Suprapubic skin (tissue), 4 donors: ENCODE measurements around the gene LCE1B. TPM values are rescaled to one million over a fixed set of nuclear protein-coding genes. Genes with fewer than 3 reads are reported as not detected.

Source experiments
- DNase-seq, 2 donors: peaks; one replicate each; pipeline ENCODE4 v3.0.0-alpha.2; 2019; ENCODE audit warnings: low spot score in 2 of 2
- H3K27ac ChIP-seq: fragments of 200-600 bp; sonication (generic); one replicate; pipeline ENCODE4 v1.5.1; 2019
- H3K27me3 ChIP-seq: fragments of 200-600 bp; sonication (generic); one replicate; pipeline ENCODE4 v1.5.1; 2019
- H3K36me3 ChIP-seq: fragments of 200-600 bp; sonication (generic); one replicate; pipeline ENCODE4 v1.5.1; 2019
- H3K4me1 ChIP-seq: fragments of 200-600 bp; sonication (generic); one replicate; pipeline ENCODE4 v1.5.1; 2019
- H3K4me3 ChIP-seq: fragments of 200-600 bp; sonication (generic); one replicate; pipeline ENCODE4 v1.5.1; 2019; ENCODE audit warnings: mild to moderate bottlenecking
- H3K9me3 ChIP-seq: fragments of 200-600 bp; sonication (generic); one replicate; pipeline ENCODE4 v1.5.1; 2019
- CTCF ChIP-seq, 2 donors: fragments of 200-600 bp in 1 of 2; fragments of 450-650 bp in 1 of 2; sonication (generic) in 1 of 2; IDR thresholded peaks; one replicate each; pipeline ENCODE4 v1.5.1; 2016 to 2019; ENCODE audit warnings: antibody characterized with exemption in 2 of 2, mild to moderate bottlenecking in 1 of 2, moderate library complexity in 1 of 2
- EP300 ChIP-seq: sonication (generic); formaldehyde crosslinking; IDR thresholded peaks from one replicate; pipeline ENCODE4 v1.6.1; 2017; ENCODE audit warnings: antibody characterized with exemption
- POLR2A ChIP-seq, 2 donors: fragments of 450-650 bp; IDR thresholded peaks; one replicate each; pipeline ENCODE4 v1.6.1; 2017; ENCODE audit warnings: antibody characterized with exemption in 2 of 2, mild to moderate bottlenecking in 2 of 2, moderate library complexity in 2 of 2
- POLR2AphosphoS5 ChIP-seq, 3 donors: sonication (generic); formaldehyde crosslinking; IDR thresholded peaks; one replicate each; pipeline ENCODE4 v1.6.1; 2017; ENCODE audit warnings: antibody characterized with exemption in 3 of 3
- WGBS: methylation state at CpG from one replicate; pipeline ENCODE4 v1.1.5; 2018; 5-methylcytosine and 5-hydroxymethylcytosine counted together
- total RNA-seq, 4 donors: library from RNA; depleted of rRNA; stranded (reverse); fragments of >200 nt; gene quantifications; one replicate each; pipeline ENCODE4 v1.1.0, GENCODE V29; 2016

The LCE1B gene
- total RNA-seq = 100 to 1,000 TPM in 3 of 4 donors, 10 to 100 TPM in 1; 29.6 to 197 (median 166) TPM

- WGBS = 90% methylated on average over 2 of the region's 2 CpGs
- peaks cover 7% of the 10 kb centered on the region for H3K4me1 ChIP-seq
- no peak within 1 kb of the TSS for H3K4me3 ChIP-seq
- DNase-seq = no peak
- no peak for TF ChIP-seq POLR2AphosphoS5 (IDR thresholded peaks at IDR 0.05)
- TF ChIP-seq POLR2A (IDR thresholded peaks at IDR 0.05) = no peak
- TF ChIP-seq EP300 = no peak
- TF ChIP-seq CTCF (IDR thresholded peaks at IDR 0.05) = no peak
- H3K27ac ChIP-seq = no peak within 1 kb of the TSS
- no peaks in the 10 kb centered on the region for H3K27me3 ChIP-seq
- no peaks in the 10 kb centered on the region for H3K9me3 ChIP-seq
- H3K36me3 ChIP-seq = no peaks in the 10 kb centered on the region
These were observed at the start of gene LCE1B for GRCh38 chr1:152811671-152812070. TSS of gene LCE1B (plus strand) at chr1:152811971. CDS start at chr1:152812447, 476 bp downstream.

GRCh38 chr1:152768847-152769533 is 42.8 kb upstream of the LCE1B start:
- DNase-seq = no peak
- H3K4me1 ChIP-seq = peaks cover 3% of the 10 kb centered on the region
- H3K27me3 ChIP-seq = no peaks in the 10 kb centered on the region
- 53% methylated on average over 8 of the region's 8 CpGs for WGBS
- no peak overlapping the region for H3K27ac ChIP-seq
- no peak overlapping the region for H3K4me3 ChIP-seq
- H3K9me3 ChIP-seq = no peaks in the 10 kb centered on the region
- TF ChIP-seq EP300 = no peak
- TF ChIP-seq POLR2AphosphoS5 (IDR thresholded peaks at IDR 0.05) = no peak
- TF ChIP-seq CTCF (IDR thresholded peaks at IDR 0.05) = no peak
- TF ChIP-seq POLR2A (IDR thresholded peaks at IDR 0.05) = no peak
- H3K36me3 ChIP-seq = no peaks in the 10 kb centered on the region

GRCh38 chr1:152770411-152770810 is 41.4 kb upstream of the LCE1B start:
- TF ChIP-seq EP300 (no peak), POLR2A (IDR thresholded peaks at IDR 0.05) (no peak), POLR2AphosphoS5 (IDR thresholded peaks at IDR 0.05) (no peak), CTCF (IDR thresholded peaks at IDR 0.05) (no peak)
- WGBS = 61% methylated on average over 1 of the region's 1 CpG
- H3K27ac ChIP-seq = no peak overlapping the region

GRCh38 chr1:152774875-152775274 is 36.9 kb upstream of the LCE1B start, which contains the start of gene LCE1F:
TSS of gene LCE1F (plus strand) at chr1:152775140. CDS start at chr1:152776372, 1,232 bp downstream.
- Histone ChIP-seq H3K4me1 (no peaks in the 10 kb centered on the region), H3K9me3 (no peaks in the 10 kb centered on the region), H3K27ac (no peak within 1 kb of the TSS), H3K4me3 (no peak within 1 kb of the TSS), H3K36me3 (no peaks in the 10 kb centered on the region), H3K27me3 (no peaks in the 10 kb centered on the region)
- 62% methylated on average over 6 of the region's 6 CpGs for WGBS
- no peak for TF ChIP-seq CTCF (IDR thresholded peaks at IDR 0.05)
- TF ChIP-seq POLR2A (IDR thresholded peaks at IDR 0.05) = no peak
- no peak for TF ChIP-seq EP300
- no peak for TF ChIP-seq POLR2AphosphoS5 (IDR thresholded peaks at IDR 0.05)
- no peak for DNase-seq

More at GRCh38 chr1:152770411-152770810, 41.4 kb upstream of the LCE1B start:
- Histone ChIP-seq H3K9me3 (no peaks in the 10 kb centered on the region), H3K27me3 (no peaks in the 10 kb centered on the region), H3K4me3 (no peak overlapping the region), H3K36me3 (no peaks in the 10 kb centered on the region), H3K4me1 (peaks cover 3% of the 10 kb centered on the region)
- DNase-seq = no peak

GRCh38 chr1:152776361-152776760 is 35.4 kb upstream of the LCE1B start:
- no peaks in the 10 kb centered on the region for H3K9me3 ChIP-seq
- TF ChIP-seq CTCF (IDR thresholded peaks at IDR 0.05) (no peak), EP300 (no peak), POLR2A (IDR thresholded peaks at IDR 0.05) (no peak), POLR2AphosphoS5 (IDR thresholded peaks at IDR 0.05) (no peak)
- WGBS = 83% methylated on average over 10 of the region's 11 CpGs
- no peaks in the 10 kb centered on the region for H3K36me3 ChIP-seq
- no peaks in the 10 kb centered on the region for H3K27me3 ChIP-seq
- no peak overlapping the region for H3K27ac ChIP-seq
- DNase-seq = no peak
- H3K4me1 ChIP-seq = no peaks in the 10 kb centered on the region
- H3K4me3 ChIP-seq = no peak overlapping the region
